K562 (cell line): ENCODE results near the gene CCDC27. TPM values are rescaled to one million over a fixed set of nuclear protein-coding genes. Genes with fewer than 3 reads are reported as not detected.

Source experiments
- CBFA2T3 ChIP-seq: fragments of 450-650 bp; IDR thresholded peaks from 2 replicates; pipeline ENCODE4 v1.6.1; 2017
- CSDE1 ChIP-seq, 2 experiments: fragments of 450-650 bp; IDR thresholded peaks; 2 replicates each; pipeline ENCODE4 v1.6.1; 2016; ENCODE audit warnings: mild to moderate bottlenecking in 1 of 2
- PML ChIP-seq: IDR thresholded peaks from 2 replicates; pipeline ENCODE4 v1.6.1; 2012; ENCODE audit warnings: low read length, inconsistent platforms
- ZNF584 ChIP-seq: fragments of 200-800 bp; sonication (Bioruptor generic); IDR thresholded peaks from 2 replicates; pipeline ENCODE4 v1.6.1; 2016; ENCODE audit warnings: low read depth, mild to moderate bottlenecking, missing genetic modification characterization, missing compliant biosample characterization
- polyA plus RNA-seq, 8 experiments: library from polyadenylated mRNA; depleted of rRNA in 4 of 8; stranded (reverse) in 5 of 8; unstranded in 3 of 8; fragments of >200 nt; fragmentation: Nextera tagmentation in 2 of 8; fragmentation: Illumina TruSeq in 1 of 8; extraction: Ambion mirVana in 2 of 8; extraction: Trizol in 1 of 8; gene quantifications; 2 replicates each; pipeline versions ENCODE4 v1.2.1 to v1.2.3, GENCODE V29; 2011 to 2014; ENCODE audit warnings: inconsistent platforms in 1 of 8, missing spikeins in 1 of 8
- total RNA-seq, 7 experiments: library from RNA; depleted of rRNA in 6 of 7; stranded (reverse); fragments of >200 nt in 6 of 7; fragmentation: Illumina TruSeq in 2 of 7; extraction: Trizol in 2 of 7; gene quantifications; 2 replicates each; pipeline versions ENCODE4 v1.2.1 to v1.2.3, GENCODE V29; 2011 to 2021; ENCODE audit warnings: low replicate concordance in 1 of 7
- TF ChIP-seq, protein P1 (sequence below): fragments of 150-350 bp; IDR thresholded peaks from 2 replicates; pipeline ENCODE4 v1.6.1; 2014; ENCODE audit warnings: low read depth, mild to moderate bottlenecking, low read length, borderline replicate concordance
- TF ChIP-seq, protein P2 (sequence below): sonication (generic); formaldehyde crosslinking; IDR thresholded peaks from 2 replicates; pipeline ENCODE4 v1.8.1; 2023; ENCODE audit warnings: mild to moderate bottlenecking, missing genetic modification reagents, moderate library complexity
- TF ChIP-seq, protein P3 (sequence below): fragments of 250-450 bp; sonication (Bioruptor Pico); IDR thresholded peaks from 2 replicates; pipeline ENCODE4 v1.5.1; 2021; ENCODE audit warnings: mild to moderate bottlenecking
- TF ChIP-seq, protein P4 (sequence below): fragments of 450-650 bp; IDR thresholded peaks from 2 replicates; pipeline ENCODE4 v1.6.1; 2016; ENCODE audit warnings: mild to moderate bottlenecking, moderate library complexity

CCDC27 gene
- total and polyA plus RNA-seq, 9 of the 15 experiments (the other 6 are each of a cell fraction or from before 2014, with no cell fraction given) = 0.01 to 0.04 TPM; not detected in 7

DNA sequence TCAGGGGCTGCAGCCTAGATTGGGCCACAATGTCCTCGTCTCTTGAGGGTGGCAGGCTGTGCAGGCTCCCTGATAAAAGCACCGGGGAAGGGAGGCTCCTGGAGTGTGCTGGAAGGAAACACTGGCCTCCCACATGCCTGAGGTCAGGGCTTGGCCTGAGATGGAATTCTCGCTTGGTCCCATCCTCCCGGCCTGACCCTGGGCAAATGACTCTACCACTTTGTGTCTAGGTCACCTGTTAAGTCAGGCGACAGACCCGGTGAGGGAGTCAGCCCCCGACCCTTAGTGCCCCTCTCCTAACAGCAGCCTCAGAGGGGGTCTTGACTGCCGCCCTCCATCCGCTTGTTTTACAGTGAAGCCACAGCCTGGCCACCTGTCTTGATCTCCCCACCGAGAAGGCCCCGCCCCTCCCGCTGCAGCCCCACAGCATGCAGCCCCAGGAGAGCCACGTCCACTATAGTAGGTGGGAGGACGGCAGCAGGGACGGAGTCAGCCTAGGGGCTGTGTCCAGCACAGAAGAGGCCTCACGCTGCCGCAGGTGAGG, 22.8 kb downstream of the CCDC27 start (continued):
- TF ChIP-seq PML = peak; percentile 74
- TF ChIP-seq, protein P1, sequence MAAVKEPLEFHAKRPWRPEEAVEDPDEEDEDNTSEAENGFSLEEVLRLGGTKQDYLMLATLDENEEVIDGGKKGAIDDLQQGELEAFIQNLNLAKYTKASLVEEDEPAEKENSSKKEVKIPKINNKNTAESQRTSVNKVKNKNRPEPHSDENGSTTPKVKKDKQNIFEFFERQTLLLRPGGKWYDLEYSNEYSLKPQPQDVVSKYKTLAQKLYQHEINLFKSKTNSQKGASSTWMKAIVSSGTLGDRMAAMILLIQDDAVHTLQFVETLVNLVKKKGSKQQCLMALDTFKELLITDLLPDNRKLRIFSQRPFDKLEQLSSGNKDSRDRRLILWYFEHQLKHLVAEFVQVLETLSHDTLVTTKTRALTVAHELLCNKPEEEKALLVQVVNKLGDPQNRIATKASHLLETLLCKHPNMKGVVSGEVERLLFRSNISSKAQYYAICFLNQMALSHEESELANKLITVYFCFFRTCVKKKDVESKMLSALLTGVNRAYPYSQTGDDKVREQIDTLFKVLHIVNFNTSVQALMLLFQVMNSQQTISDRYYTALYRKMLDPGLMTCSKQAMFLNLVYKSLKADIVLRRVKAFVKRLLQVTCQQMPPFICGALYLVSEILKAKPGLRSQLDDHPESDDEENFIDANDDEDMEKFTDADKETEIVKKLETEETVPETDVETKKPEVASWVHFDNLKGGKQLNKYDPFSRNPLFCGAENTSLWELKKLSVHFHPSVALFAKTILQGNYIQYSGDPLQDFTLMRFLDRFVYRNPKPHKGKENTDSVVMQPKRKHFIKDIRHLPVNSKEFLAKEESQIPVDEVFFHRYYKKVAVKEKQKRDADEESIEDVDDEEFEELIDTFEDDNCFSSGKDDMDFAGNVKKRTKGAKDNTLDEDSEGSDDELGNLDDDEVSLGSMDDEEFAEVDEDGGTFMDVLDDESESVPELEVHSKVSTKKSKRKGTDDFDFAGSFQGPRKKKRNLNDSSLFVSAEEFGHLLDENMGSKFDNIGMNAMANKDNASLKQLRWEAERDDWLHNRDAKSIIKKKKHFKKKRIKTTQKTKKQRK = no peak
- TF ChIP-seq, protein P2, sequence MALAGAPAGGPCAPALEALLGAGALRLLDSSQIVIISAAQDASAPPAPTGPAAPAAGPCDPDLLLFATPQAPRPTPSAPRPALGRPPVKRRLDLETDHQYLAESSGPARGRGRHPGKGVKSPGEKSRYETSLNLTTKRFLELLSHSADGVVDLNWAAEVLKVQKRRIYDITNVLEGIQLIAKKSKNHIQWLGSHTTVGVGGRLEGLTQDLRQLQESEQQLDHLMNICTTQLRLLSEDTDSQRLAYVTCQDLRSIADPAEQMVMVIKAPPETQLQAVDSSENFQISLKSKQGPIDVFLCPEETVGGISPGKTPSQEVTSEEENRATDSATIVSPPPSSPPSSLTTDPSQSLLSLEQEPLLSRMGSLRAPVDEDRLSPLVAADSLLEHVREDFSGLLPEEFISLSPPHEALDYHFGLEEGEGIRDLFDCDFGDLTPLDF = no peak
- TF ChIP-seq, protein P3, sequence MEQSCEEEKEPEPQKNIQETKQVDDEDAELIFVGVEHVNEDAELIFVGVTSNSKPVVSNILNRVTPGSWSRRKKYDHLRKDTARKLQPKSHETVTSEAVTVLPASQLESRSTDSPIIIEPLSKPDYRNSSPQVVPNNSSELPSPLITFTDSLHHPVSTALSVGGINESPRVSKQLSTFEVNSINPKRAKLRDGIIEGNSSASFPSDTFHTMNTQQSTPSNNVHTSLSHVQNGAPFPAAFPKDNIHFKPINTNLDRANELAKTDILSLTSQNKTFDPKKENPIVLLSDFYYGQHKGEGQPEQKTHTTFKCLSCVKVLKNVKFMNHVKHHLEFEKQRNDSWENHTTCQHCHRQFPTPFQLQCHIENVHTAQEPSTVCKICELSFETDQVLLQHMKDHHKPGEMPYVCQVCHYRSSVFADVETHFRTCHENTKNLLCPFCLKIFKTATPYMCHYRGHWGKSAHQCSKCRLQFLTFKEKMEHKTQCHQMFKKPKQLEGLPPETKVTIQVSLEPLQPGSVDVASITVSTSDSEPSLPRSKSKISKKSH (CRISPR knock-in tag) = no peak
- TF ChIP-seq, protein P4, sequence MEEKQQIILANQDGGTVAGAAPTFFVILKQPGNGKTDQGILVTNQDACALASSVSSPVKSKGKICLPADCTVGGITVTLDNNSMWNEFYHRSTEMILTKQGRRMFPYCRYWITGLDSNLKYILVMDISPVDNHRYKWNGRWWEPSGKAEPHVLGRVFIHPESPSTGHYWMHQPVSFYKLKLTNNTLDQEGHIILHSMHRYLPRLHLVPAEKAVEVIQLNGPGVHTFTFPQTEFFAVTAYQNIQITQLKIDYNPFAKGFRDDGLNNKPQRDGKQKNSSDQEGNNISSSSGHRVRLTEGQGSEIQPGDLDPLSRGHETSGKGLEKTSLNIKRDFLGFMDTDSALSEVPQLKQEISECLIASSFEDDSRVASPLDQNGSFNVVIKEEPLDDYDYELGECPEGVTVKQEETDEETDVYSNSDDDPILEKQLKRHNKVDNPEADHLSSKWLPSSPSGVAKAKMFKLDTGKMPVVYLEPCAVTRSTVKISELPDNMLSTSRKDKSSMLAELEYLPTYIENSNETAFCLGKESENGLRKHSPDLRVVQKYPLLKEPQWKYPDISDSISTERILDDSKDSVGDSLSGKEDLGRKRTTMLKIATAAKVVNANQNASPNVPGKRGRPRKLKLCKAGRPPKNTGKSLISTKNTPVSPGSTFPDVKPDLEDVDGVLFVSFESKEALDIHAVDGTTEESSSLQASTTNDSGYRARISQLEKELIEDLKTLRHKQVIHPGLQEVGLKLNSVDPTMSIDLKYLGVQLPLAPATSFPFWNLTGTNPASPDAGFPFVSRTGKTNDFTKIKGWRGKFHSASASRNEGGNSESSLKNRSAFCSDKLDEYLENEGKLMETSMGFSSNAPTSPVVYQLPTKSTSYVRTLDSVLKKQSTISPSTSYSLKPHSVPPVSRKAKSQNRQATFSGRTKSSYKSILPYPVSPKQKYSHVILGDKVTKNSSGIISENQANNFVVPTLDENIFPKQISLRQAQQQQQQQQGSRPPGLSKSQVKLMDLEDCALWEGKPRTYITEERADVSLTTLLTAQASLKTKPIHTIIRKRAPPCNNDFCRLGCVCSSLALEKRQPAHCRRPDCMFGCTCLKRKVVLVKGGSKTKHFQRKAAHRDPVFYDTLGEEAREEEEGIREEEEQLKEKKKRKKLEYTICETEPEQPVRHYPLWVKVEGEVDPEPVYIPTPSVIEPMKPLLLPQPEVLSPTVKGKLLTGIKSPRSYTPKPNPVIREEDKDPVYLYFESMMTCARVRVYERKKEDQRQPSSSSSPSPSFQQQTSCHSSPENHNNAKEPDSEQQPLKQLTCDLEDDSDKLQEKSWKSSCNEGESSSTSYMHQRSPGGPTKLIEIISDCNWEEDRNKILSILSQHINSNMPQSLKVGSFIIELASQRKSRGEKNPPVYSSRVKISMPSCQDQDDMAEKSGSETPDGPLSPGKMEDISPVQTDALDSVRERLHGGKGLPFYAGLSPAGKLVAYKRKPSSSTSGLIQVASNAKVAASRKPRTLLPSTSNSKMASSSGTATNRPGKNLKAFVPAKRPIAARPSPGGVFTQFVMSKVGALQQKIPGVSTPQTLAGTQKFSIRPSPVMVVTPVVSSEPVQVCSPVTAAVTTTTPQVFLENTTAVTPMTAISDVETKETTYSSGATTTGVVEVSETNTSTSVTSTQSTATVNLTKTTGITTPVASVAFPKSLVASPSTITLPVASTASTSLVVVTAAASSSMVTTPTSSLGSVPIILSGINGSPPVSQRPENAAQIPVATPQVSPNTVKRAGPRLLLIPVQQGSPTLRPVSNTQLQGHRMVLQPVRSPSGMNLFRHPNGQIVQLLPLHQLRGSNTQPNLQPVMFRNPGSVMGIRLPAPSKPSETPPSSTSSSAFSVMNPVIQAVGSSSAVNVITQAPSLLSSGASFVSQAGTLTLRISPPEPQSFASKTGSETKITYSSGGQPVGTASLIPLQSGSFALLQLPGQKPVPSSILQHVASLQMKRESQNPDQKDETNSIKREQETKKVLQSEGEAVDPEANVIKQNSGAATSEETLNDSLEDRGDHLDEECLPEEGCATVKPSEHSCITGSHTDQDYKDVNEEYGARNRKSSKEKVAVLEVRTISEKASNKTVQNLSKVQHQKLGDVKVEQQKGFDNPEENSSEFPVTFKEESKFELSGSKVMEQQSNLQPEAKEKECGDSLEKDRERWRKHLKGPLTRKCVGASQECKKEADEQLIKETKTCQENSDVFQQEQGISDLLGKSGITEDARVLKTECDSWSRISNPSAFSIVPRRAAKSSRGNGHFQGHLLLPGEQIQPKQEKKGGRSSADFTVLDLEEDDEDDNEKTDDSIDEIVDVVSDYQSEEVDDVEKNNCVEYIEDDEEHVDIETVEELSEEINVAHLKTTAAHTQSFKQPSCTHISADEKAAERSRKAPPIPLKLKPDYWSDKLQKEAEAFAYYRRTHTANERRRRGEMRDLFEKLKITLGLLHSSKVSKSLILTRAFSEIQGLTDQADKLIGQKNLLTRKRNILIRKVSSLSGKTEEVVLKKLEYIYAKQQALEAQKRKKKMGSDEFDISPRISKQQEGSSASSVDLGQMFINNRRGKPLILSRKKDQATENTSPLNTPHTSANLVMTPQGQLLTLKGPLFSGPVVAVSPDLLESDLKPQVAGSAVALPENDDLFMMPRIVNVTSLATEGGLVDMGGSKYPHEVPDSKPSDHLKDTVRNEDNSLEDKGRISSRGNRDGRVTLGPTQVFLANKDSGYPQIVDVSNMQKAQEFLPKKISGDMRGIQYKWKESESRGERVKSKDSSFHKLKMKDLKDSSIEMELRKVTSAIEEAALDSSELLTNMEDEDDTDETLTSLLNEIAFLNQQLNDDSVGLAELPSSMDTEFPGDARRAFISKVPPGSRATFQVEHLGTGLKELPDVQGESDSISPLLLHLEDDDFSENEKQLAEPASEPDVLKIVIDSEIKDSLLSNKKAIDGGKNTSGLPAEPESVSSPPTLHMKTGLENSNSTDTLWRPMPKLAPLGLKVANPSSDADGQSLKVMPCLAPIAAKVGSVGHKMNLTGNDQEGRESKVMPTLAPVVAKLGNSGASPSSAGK = peak; percentile 82
- TF ChIP-seq ZNF584 = no peak
- TF ChIP-seq CSDE1 (IDR thresholded peaks at IDR 0.05) = no peak
- peak; percentile 98 for TF ChIP-seq CBFA2T3
